Esophagus muscularis mucosa (tissue), 4 donors: Measurements from ENCODE around the gene GRIA2. TPM values are rescaled to one million over a fixed set of nuclear protein-coding genes. Genes with fewer than 3 reads are reported as not detected.

Source experiments
- DNase-seq: peaks from one replicate; pipeline ENCODE4 v3.0.0-alpha.2; 2017; ENCODE audit errors: extremely low spot score
- H3K27ac ChIP-seq, 4 donors: fragments of 200-600 bp; sonication (generic); replicated peaks in 1 of 4; 1 replicate in 3 of 4; 2 replicates in 1 of 4; pipeline ENCODE4 v1.5.1; 2016 to 2019; ENCODE audit warnings: mild to moderate bottlenecking in 1 of 4
- H3K27me3 ChIP-seq, 4 donors: fragments of 200-600 bp; sonication (generic); one replicate each; pipeline versions ENCODE4 v1.5.1 to v1.6.0; 2016 to 2019
- H3K36me3 ChIP-seq, 4 donors: fragments of 200-600 bp; sonication (generic); one replicate each; pipeline ENCODE4 v1.5.1; 2016 to 2019
- H3K4me1 ChIP-seq, 4 donors: fragments of 200-600 bp; sonication (generic); one replicate each; pipeline ENCODE4 v1.5.1; 2016 to 2019
- H3K4me3 ChIP-seq, 4 donors: fragments of 200-600 bp; sonication (generic); 1 replicate in 2 of 4; 2 replicates in 2 of 4; pipeline ENCODE4 v1.5.1; 2016 to 2019; ENCODE audit warnings: mild to moderate bottlenecking in 4 of 4, moderate library complexity in 1 of 4
- H3K9me3 ChIP-seq, 4 donors: fragments of 200-600 bp; sonication (generic); 1 replicate in 3 of 4; 2 replicates in 1 of 4; pipeline ENCODE4 v1.5.1; 2016 to 2019
- CTCF ChIP-seq, 3 experiments: fragments of 200-600 bp in 2 of 3; fragments of 450-650 bp in 1 of 3; sonication (generic) in 2 of 3; IDR thresholded peaks; one replicate each; pipeline ENCODE4 v1.5.1; 2017 to 2019; ENCODE audit warnings: antibody characterized with exemption in 3 of 3, mild to moderate bottlenecking in 2 of 3, moderate library complexity in 1 of 3
- EP300 ChIP-seq: sonication (generic); formaldehyde crosslinking; IDR thresholded peaks from one replicate; pipeline ENCODE4 v1.6.1; 2017; ENCODE audit warnings: antibody characterized with exemption
- POLR2A ChIP-seq: fragments of 450-650 bp; IDR thresholded peaks from one replicate; pipeline ENCODE4 v1.6.1; 2017; ENCODE audit warnings: antibody characterized with exemption, moderate library complexity, mild to moderate bottlenecking, low read depth
- POLR2AphosphoS5 ChIP-seq, 2 donors: sonication (generic); formaldehyde crosslinking; IDR thresholded peaks; one replicate each; pipeline ENCODE4 v1.6.1; 2017; ENCODE audit warnings: antibody characterized with exemption in 2 of 2
- WGBS: methylation state at CpG from one replicate; pipeline ENCODE4 v1.1.5; 2018; 5-methylcytosine and 5-hydroxymethylcytosine counted together
- intact Hi-C: fragments of 100-400 bp; cut with DNase I; formaldehyde crosslinking; loops from one replicate; pipeline ENCODE4 v1.15.1; 2023
- total RNA-seq, 4 donors: library from RNA; depleted of rRNA; stranded (reverse); fragments of >200 nt; gene quantifications; one replicate each; pipeline versions ENCODE4 v1.1.0 to v1.2.1, GENCODE V29; 2016

The GRIA2 gene
- total RNA-seq, 4 donors from 2014 or later: 0.06 to 0.50 (median 0.06) TPM; not detected in 1

DNA sequence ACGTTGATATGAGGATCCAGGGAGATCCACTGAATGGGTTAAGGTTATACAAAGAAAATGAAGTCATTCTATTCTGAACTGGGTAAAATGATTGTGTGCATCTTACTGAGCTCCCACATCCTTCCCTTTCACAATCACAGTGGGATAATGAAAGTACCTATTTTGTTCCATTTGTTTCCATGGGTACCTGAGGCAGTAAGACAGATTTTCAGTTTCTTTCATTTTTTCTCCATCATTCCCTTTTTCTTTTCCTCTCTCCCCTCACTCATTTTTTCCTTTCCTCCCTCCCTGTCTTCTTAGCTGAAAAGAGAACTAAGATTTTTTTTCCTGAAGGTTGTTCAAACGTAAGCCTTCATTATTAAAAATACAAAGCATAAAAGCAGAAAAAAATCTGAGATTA is 4.6 kb downstream of the GRIA2 start:
- 76% methylated on average over 2 of the region's 2 CpGs for WGBS
- H3K27ac ChIP-seq: no peak overlapping the region
- intact Hi-C loops: no loop called here

DNA sequence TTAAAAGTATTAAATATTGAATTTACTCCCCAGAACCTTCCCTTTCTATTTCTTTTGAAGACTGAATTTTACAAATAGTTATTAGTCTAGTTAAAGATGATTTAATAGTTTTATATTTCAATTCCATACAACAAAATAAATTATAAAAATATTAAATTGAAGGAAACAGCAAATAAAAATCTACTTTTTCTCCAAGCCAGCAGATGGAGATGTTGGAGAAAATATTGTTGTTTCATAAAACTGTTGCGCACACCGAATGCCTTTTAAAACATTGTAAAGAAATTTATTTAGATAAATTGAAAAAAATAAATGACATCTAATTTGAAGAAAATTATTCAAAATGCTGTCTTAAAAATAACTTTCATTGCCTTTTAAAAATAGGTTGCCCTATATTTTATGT is 5.5 kb downstream of the GRIA2 start:
- no peak for TF ChIP-seq EP300
- TF ChIP-seq POLR2A: no peak
- no peak for TF ChIP-seq POLR2AphosphoS5 (IDR thresholded peaks at IDR 0.05)
- no peak for TF ChIP-seq CTCF (IDR thresholded peaks at IDR 0.05)
- Histone ChIP-seq H3K9me3 (no peaks in the 10 kb centered on the region), H3K27me3 (peaks cover 0 to 37% (median 24%) of the 10 kb centered on the region in 4 donors), H3K27ac (no peak overlapping the region), H3K4me3 (no peak overlapping the region), H3K36me3 (no peaks in the 10 kb centered on the region), H3K4me1 (peaks cover 0 to 16% (median 16%) of the 10 kb centered on the region in 4 donors)
- DNase-seq: no peak
- 88% methylated on average over 2 of the region's 2 CpGs for WGBS
- intact Hi-C loops: no loop called here

More for the DNA sequence above, 4.6 kb downstream of the GRIA2 start:
- TF ChIP-seq EP300 (no peak), CTCF (IDR thresholded peaks at IDR 0.05) (no peak), POLR2A (no peak), POLR2AphosphoS5 (IDR thresholded peaks at IDR 0.05) (no peak)
- Histone ChIP-seq H3K4me1 (peaks cover 0 to 24% (median 23%) of the 10 kb centered on the region in 4 donors), H3K27me3 (peaks cover 0 to 47% (median 29%) of the 10 kb centered on the region in 4 donors), H3K36me3 (no peaks in the 10 kb centered on the region), H3K4me3 (no peak overlapping the region), H3K9me3 (no peaks in the 10 kb centered on the region)
- no peak for DNase-seq

- TF ChIP-seq CTCF (IDR thresholded peaks at IDR 0.05): no peak
- no peak for TF ChIP-seq POLR2AphosphoS5 (IDR thresholded peaks at IDR 0.05)
- no peak for TF ChIP-seq POLR2A
- TF ChIP-seq EP300: no peak
- no peak for DNase-seq
- WGBS: 95% methylated on average over 3 of the region's 3 CpGs
- Histone ChIP-seq H3K4me1 (peaks cover 0 to 14% (median 13%) of the 10 kb centered on the region in 4 donors), H3K36me3 (no peaks in the 10 kb centered on the region), H3K27ac (no peak overlapping the region), H3K9me3 (no peaks in the 10 kb centered on the region), H3K4me3 (no peak overlapping the region), H3K27me3 (peaks cover 0 to 32% (median 19%) of the 10 kb centered on the region in 4 donors)
- intact Hi-C loops: no loop called here
Measured at GRCh38 chr4:157226601-157227000, 6.1 kb downstream of the GRIA2 start.

GRCh38 chr4:157231525-157231924 is 11.0 kb downstream of the GRIA2 start:
- no peaks in the 10 kb centered on the region for H3K27me3 ChIP-seq
- WGBS: 84% methylated on average over 2 of the region's 2 CpGs
- no peaks in the 10 kb centered on the region for H3K36me3 ChIP-seq
- H3K4me3 ChIP-seq: no peak overlapping the region
- DNase-seq: no peak
- intact Hi-C loops: no loop called here
- H3K27ac ChIP-seq: no peak overlapping the region
- H3K9me3 ChIP-seq: no peaks in the 10 kb centered on the region
- TF ChIP-seq POLR2A: no peak
- TF ChIP-seq POLR2AphosphoS5 (IDR thresholded peaks at IDR 0.05): no peak
- TF ChIP-seq EP300: no peak
- TF ChIP-seq CTCF (IDR thresholded peaks at IDR 0.05): no peak
- no peaks in the 10 kb centered on the region for H3K4me1 ChIP-seq

DNA sequence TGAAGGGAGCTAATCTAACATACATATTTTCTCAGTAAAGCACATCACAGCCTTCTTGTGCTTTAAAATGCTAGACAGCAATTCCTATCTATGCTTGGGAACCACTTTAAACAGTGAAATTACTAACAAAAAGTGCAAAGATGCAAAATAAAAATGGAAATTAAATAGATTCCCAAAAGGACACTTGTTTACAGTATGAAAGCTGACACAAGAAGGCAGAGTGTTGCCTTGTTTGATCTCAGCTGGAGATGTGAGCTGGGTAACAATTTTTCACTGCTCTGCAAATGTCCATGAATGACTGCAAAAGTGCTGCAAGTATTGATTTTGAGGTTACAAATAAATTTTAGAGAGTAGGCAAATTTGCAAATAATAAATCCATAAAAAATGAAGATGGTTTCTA is 22.3 kb downstream of the GRIA2 start:
- DNase-seq: no peak
- H3K4me1 ChIP-seq: no peaks in the 10 kb centered on the region
- no peaks in the 10 kb centered on the region for H3K9me3 ChIP-seq
- no peak overlapping the region for H3K4me3 ChIP-seq
- no peaks in the 10 kb centered on the region for H3K36me3 ChIP-seq
- intact Hi-C loops: no loop called here
- H3K27me3 ChIP-seq: no peaks in the 10 kb centered on the region
- no peak for TF ChIP-seq CTCF (IDR thresholded peaks at IDR 0.05)
- no peak for TF ChIP-seq EP300
- TF ChIP-seq POLR2AphosphoS5 (IDR thresholded peaks at IDR 0.05): no peak
- no peak for TF ChIP-seq POLR2A
- no peak overlapping the region for H3K27ac ChIP-seq
